Fibroblast of pulmonary artery (primary cell): ENCODE results near the gene KRTAP9-1.
"Not testable (repeated sequence)": the region's sequence is repeated elsewhere in the genome, so short reads cannot be mapped to it uniquely, and the experiment has no call there.

Source experiments
- DNase-seq: peaks from one replicate; pipeline ENCODE4 v3.0.0-alpha.2; 2010; ENCODE audit warnings: low read depth
- H3K4me3 ChIP-seq: replicated peaks from 2 replicates; pipeline ENCODE4 v1.5.1; 2011; ENCODE audit warnings: low read depth, mild to moderate bottlenecking, control low read depth, low read length, moderate library complexity
- TF ChIP-seq, protein P1 (sequence below): IDR thresholded peaks from 2 replicates; pipeline ENCODE4 v1.5.1; 2011; ENCODE audit warnings: mild to moderate bottlenecking, control low read depth, low read length, inconsistent platforms; ENCODE audit errors: missing control alignments

The KRTAP9-1 gene, protein sequence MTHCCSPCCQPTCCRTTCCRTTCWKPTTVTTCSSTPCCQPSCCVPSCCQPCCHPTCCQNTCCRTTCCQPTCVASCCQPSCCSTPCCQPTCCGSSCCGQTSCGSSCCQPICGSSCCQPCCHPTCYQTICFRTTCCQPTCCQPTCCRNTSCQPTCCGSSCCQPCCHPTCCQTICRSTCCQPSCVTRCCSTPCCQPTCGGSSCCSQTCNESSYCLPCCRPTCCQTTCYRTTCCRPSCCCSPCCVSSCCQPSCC

DNA sequence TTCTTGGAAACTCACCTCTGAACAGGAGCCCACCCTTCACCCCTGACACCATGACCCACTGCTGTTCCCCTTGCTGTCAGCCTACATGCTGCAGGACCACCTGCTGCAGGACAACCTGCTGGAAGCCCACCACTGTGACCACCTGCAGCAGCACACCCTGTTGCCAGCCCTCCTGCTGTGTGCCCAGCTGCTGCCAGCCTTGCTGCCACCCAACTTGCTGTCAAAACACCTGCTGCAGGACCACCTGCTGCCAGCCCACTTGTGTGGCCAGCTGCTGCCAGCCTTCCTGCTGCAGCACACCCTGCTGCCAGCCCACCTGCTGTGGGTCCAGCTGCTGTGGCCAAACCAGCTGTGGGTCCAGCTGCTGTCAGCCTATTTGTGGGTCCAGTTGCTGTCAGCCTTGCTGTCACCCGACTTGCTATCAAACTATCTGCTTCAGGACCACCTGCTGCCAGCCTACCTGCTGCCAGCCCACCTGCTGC is at the start of gene KRTAP9-1:
Gene KRTAP9-1 (plus strand): TSS at position 51 of the 482 bp plus-strand sequence. CDS start 0 bp downstream, at position 51.
- not testable (repeated sequence) for DNase-seq, H3K4me3 ChIP-seq

DNA sequence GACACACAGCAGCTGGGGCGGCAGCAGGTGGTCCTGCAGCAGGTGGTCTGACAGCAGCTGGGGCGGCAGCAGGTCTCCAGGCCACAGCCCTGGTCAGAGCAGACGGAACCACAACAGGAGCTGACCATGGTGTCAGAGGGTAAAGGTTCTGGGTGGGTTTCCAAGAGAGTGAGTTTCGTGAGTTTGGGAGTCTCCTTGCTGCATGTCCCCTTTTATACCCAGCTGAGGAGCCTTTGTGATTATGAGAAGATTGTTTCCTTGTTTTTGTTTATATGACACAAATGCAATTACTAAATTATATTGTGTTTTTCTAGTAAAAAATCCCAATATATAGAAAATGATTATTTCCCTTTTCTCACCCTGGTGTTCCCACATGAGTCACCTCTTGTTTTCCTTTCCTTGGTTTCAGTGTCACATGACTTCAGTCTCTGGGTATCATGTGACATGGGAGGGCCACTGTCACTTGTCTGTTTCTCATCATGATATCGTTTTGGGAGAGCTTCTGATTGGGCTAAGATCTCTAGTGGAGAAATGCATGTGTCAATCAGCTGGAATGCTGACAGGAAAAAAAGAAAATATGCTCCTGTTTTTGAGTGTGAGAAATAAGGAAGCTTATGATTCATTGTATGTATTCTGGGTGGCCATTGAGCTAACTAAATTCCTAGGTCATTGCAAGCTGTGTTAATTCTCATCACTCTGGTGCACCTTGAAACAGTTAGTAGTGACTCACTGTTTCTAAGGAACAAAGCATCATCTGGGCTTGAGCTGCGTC is 49.1 kb upstream of the KRTAP9-1 start, which contains the start of gene KRTAP4-6:
Gene KRTAP4-6 (minus strand): TSS at position 185 of the 772 bp plus-strand sequence. CDS start 57 bp downstream, at position 128.
- DNase-seq = no peak
- H3K4me3 ChIP-seq = no peak within 1 kb of the TSS
- TF ChIP-seq, protein P1, sequence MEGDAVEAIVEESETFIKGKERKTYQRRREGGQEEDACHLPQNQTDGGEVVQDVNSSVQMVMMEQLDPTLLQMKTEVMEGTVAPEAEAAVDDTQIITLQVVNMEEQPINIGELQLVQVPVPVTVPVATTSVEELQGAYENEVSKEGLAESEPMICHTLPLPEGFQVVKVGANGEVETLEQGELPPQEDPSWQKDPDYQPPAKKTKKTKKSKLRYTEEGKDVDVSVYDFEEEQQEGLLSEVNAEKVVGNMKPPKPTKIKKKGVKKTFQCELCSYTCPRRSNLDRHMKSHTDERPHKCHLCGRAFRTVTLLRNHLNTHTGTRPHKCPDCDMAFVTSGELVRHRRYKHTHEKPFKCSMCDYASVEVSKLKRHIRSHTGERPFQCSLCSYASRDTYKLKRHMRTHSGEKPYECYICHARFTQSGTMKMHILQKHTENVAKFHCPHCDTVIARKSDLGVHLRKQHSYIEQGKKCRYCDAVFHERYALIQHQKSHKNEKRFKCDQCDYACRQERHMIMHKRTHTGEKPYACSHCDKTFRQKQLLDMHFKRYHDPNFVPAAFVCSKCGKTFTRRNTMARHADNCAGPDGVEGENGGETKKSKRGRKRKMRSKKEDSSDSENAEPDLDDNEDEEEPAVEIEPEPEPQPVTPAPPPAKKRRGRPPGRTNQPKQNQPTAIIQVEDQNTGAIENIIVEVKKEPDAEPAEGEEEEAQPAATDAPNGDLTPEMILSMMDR = no peak

DNA sequence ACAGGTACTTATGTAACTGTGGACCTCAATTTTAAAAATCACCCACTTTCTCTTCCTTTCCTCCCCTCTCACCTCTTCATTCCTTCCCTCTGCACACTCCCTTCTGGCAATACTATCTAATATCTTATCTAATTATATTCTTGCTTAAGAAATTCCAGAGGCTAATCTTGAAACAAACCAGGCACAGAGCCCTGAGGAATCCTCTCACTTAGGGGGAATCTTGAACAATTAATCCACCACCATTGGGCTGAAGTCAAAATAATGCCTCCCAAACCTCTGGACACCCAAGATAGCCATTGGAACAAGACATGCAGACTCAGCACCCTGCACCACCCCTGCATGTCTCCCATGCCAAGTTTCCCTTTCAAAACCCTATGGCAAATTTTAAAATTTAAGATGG is 48.3 kb upstream of the KRTAP9-1 start:
- no peak overlapping the region for H3K4me3 ChIP-seq
- DNase-seq = no peak
- TF ChIP-seq, protein P1 = no peak

DNA sequence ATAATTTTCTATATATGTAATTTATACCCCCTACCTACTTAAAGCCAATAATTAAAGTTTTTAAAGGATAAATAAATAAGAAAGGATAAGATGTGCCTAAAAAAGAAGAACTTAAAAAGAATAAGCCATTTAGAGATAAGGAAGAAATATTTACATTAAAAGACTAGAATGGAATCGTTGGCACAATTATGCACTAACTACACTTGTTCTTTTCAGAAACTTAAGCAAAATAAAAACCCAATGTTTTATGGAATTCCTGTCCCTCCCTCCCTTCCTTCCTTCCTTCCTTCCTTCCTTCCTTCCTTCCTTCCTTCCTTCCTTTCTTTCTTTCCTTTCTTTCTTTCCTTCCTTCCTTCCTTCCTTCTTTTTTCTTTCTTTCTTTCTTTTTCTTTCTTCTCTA is 44.8 kb upstream of the KRTAP9-1 start:
- H3K4me3 ChIP-seq = no peak overlapping the region
- DNase-seq = no peak
- TF ChIP-seq, protein P1 = no peak

DNA sequence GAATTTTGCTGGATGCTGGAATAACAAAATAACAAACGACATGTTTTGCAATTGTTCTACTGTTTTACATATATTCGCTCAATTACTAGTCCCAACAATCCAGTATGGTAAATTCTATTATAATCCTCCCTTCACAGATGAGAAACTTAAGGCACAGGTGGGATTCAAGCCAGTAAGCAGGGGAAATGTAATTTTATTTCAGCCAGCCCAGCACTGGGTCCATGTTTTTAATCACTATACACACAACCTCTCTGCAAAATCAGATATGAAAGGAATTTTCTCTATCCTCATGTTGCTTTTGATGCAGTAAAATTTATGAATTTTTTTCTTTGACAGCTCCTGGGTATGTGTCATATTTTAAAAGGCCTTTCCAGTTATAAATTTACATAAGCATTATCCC is 44.4 kb upstream of the KRTAP9-1 start:
- TF ChIP-seq, protein P1 = no peak
- no peak for DNase-seq
- no peak overlapping the region for H3K4me3 ChIP-seq

DNA sequence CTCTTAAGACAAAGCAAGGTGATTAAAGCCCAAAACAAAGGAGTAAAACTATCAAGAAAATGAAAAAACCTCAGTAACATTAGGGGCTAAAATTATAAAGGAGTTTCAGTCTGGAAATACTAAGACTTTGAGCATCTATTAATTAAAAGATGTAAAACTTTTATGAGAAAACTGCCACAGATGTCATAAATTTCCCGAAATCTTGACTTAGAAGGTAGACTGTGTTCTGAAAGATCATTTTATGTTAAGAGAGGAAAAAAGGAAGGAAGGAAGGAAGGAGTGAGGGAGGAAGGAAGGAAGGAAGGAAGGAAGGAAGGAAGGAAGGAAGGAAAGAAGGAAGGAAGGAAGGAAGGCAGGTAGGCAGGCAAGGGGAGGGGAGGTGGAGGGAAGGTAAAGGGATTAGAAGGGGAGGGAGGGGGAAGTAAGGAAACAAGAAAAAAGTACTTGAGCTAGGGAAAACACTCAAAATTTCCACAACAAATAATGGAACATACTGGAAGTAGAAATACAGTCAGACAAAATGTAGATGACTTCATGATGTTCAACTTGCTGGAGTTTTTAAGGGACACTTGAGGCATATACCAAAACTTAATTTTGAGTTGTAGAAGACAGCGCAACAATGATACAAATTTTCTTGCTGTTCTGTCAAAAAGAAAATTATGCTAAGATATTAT is 42.0 kb upstream of the KRTAP9-1 start:
- H3K4me3 ChIP-seq = no peak overlapping the region
- no peak for DNase-seq
- TF ChIP-seq, protein P1 = no peak

DNA sequence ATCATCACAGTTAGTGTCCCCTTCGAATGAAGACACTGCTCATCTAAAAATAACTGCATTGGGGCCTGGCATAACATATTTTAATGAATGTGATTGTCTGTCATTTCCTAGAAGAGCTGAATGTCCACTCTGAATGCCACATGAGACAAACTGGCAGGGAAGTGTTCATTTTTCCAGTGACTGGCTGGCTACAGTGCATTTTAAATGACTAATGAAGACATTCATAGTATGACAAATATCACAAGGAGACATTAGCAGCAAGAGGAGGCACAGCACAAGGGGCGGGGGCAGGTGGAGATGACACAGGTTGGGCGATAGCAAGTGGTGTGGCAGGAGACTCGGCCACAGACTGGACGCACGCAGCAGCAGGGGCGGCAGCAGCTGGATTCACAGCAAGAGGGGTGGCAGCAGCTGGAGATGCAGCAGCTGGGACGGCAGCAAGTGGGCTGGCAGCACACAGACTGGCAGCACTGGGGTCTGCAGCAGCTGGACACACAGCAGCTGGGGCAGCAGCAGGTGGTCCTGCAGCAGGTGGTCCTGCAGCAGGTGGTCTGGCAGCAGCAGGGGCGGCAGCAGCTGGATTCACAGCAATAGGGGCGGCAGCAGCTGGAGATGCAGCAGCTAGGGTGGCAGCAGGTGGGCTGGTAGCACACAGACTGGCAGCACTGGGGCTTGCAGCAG is 40.6 kb upstream of the KRTAP9-1 start:
- DNase-seq, H3K4me3 ChIP-seq: not testable (repeated sequence)
